Measurements from ENCODE around the gene CTPS1. TPM values are rescaled to one million over a fixed set of nuclear protein-coding genes. Genes with fewer than 3 reads are reported as not detected.

The CTPS1 gene
- total RNA-seq, 1 donor, result 19.2 TPM

DNA sequence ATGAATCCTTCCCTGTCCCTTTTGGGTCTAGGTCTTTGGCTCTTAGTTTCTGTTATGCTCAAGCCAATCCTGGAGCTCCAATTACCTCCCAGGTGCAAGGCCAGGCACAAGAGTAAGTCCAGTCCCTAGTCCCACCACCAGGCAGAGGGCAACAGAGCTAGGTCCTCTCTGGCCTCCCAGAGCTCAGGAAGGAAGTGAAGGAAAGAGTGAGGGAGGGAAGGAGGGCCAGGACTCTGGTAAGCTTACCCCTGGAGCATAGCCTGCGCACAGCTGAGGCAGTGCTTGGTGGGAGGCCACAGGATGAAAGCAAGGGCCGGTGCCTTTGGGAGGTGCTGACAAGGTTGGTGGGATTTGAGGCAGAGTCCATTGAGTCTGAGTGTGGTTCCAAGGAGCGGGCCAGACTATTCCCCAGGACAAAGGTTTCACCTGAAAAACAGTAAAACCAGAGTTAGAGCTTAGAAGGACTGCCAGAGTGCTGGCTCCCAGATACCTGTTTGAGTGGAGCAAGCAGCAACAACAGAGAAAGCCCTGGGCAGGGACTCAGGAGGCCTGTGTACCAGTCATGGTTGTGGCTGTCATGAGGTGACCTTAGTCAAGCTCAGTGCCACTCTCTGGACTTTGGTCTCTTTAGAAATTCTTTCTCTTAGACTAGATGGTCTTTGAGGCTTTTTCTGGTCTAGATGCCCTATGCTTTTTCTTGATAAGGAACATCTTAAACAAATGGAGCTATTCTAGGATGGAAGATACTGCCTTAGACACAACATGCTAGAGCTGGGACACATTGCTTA lies 57.8 kb downstream of the CTPS1 start:
- Histone ChIP-seq H4K20me1 (ENCODE audit: insufficient read depth, low read length) (no peaks in the 10 kb centered on the region), H3K27ac (ENCODE audit: low read depth, low read length) (no peak overlapping the region), H3K4me1 (ENCODE audit: insufficient read depth, low read length) (peaks cover 7% of the 10 kb centered on the region), H3K4me2 (ENCODE audit: insufficient read depth, low read length) (no peak overlapping the region), H3K4me3 (ENCODE audit: insufficient read depth, low read length) (no peak overlapping the region), H2AFZ (ENCODE audit: low read length) (no peak overlapping the region), H3K27me3 (ENCODE audit: insufficient read depth, low read length) (no peaks in the 10 kb centered on the region), H3K9me3 (ENCODE audit: low read depth, low read length) (no peaks in the 10 kb centered on the region), H3K79me2 (ENCODE audit: insufficient read depth, low read length) (no peaks in the 10 kb centered on the region), H3K36me3 (ENCODE audit: insufficient read depth, low read length) (peaks cover 43% of the 10 kb centered on the region)
- TF ChIP-seq, protein P1, sequence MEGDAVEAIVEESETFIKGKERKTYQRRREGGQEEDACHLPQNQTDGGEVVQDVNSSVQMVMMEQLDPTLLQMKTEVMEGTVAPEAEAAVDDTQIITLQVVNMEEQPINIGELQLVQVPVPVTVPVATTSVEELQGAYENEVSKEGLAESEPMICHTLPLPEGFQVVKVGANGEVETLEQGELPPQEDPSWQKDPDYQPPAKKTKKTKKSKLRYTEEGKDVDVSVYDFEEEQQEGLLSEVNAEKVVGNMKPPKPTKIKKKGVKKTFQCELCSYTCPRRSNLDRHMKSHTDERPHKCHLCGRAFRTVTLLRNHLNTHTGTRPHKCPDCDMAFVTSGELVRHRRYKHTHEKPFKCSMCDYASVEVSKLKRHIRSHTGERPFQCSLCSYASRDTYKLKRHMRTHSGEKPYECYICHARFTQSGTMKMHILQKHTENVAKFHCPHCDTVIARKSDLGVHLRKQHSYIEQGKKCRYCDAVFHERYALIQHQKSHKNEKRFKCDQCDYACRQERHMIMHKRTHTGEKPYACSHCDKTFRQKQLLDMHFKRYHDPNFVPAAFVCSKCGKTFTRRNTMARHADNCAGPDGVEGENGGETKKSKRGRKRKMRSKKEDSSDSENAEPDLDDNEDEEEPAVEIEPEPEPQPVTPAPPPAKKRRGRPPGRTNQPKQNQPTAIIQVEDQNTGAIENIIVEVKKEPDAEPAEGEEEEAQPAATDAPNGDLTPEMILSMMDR (IDR thresholded peaks at IDR 0.05; ENCODE audit: extremely low read depth, low read depth, low read length), result no peak
- DNase-seq (ENCODE audit: insufficient read length, low spot score, missing footprints), result no peak

DNA sequence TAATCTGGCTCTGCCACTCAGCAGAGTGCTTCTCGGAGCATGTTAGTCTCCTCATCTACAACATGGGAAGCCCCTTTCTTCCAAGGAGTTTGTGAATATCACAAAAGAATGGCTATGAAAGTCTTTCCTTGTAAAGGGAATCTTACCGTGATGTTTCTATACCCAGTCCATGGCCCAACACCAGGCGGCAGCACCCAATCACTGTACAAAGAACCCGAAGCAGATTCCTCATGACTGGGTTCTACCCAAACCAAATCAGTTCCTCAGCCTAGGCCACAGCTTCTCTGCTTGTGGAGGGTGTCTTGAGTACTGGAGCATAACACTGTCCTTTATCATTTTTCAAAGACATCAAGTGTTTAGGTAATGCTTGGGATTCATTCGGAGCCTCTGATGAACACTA lies 58.6 kb downstream of the CTPS1 start:
- Histone ChIP-seq H4K20me1 (ENCODE audit: insufficient read depth, low read length) (no peaks in the 10 kb centered on the region), H3K4me1 (ENCODE audit: insufficient read depth, low read length) (peaks cover 7% of the 10 kb centered on the region), H3K36me3 (ENCODE audit: insufficient read depth, low read length) (peaks cover 41% of the 10 kb centered on the region), H3K27ac (ENCODE audit: low read depth, low read length) (no peak overlapping the region), H3K4me3 (ENCODE audit: insufficient read depth, low read length) (no peak overlapping the region), H3K9me3 (ENCODE audit: low read depth, low read length) (no peaks in the 10 kb centered on the region), H3K27me3 (ENCODE audit: insufficient read depth, low read length) (no peaks in the 10 kb centered on the region), H2AFZ (ENCODE audit: low read length) (no peak overlapping the region), H3K4me2 (ENCODE audit: insufficient read depth, low read length) (no peak overlapping the region), H3K79me2 (ENCODE audit: insufficient read depth, low read length) (no peaks in the 10 kb centered on the region)
- TF ChIP-seq, protein P1 (IDR thresholded peaks at IDR 0.05; ENCODE audit: extremely low read depth, low read depth, low read length), result peak; percentile 39
- DNase-seq (ENCODE audit: insufficient read length, low spot score, missing footprints), result peak; percentile 38

DNA sequence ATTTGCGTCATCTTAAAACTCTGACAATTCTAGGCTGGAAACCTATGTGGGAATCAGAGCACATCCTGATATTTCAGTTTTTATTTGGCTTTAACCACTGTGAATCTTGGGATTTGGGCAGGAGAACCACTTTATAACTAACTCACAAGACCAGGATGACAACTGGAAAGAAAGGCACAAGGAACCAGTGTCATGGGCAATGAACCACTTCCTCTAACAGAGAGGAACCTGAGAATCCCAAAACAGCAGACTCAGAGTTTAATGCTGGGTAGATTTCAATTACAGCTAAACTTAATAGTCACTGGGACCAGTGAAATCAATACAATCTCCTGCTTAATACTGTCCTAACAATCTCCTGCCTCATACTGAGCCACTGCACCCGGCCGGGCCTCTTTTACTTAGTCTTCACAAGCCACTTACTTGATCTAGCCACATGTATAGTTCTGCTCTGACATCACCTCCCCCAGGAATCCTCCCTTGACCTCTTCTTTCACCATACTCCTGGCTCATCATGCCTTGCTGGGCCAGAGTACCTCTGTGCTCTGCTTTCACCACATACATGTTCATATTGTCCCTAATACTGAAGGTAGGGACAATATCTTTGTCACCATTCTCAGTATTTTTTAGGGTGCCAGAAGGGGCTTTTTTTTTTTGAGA lies 62.2 kb downstream of the CTPS1 start:
- Histone ChIP-seq H2AFZ (ENCODE audit: low read length) (no peak overlapping the region), H3K4me2 (ENCODE audit: insufficient read depth, low read length) (no peak overlapping the region), H3K9me3 (ENCODE audit: low read depth, low read length) (no peaks in the 10 kb centered on the region), H3K27ac (ENCODE audit: low read depth, low read length) (peak overlapping the region; percentile 10), H3K79me2 (ENCODE audit: insufficient read depth, low read length) (no peaks in the 10 kb centered on the region), H3K4me3 (ENCODE audit: insufficient read depth, low read length) (no peak overlapping the region), H3K4me1 (ENCODE audit: insufficient read depth, low read length) (peaks cover 23% of the 10 kb centered on the region), H3K27me3 (ENCODE audit: insufficient read depth, low read length) (no peaks in the 10 kb centered on the region), H4K20me1 (ENCODE audit: insufficient read depth, low read length) (no peaks in the 10 kb centered on the region), H3K36me3 (ENCODE audit: insufficient read depth, low read length) (peaks cover 35% of the 10 kb centered on the region)
- no peak for DNase-seq (ENCODE audit: insufficient read length, low spot score, missing footprints)
- TF ChIP-seq, protein P1 (IDR thresholded peaks at IDR 0.05; ENCODE audit: extremely low read depth, low read depth, low read length), result no peak

DNA sequence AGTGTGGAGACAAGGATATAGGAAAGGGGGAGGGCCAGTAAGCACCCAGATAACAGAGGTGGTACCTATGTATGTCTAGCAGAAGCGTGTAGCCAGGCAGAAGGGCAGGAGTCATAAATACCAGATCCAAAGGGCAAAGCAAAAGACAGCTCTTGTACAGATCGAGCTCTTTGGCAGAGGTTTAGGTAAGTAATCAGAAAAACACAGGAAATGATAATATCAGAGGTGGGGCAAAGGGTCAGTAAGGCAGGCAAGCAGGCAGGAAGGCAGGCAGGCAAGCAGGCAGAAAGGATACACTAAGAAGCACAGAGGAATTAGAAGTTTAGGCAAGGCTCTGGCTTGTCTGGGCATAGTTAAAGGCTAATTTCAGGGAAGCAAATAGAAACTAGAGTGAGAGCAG lies 64.7 kb downstream of the CTPS1 start:
- Histone ChIP-seq H3K36me3 (ENCODE audit: insufficient read depth, low read length) (peaks cover 15% of the 10 kb centered on the region), H4K20me1 (ENCODE audit: insufficient read depth, low read length) (no peaks in the 10 kb centered on the region), H3K79me2 (ENCODE audit: insufficient read depth, low read length) (no peaks in the 10 kb centered on the region), H3K4me1 (ENCODE audit: insufficient read depth, low read length) (peaks cover 26% of the 10 kb centered on the region), H3K9me3 (ENCODE audit: low read depth, low read length) (no peaks in the 10 kb centered on the region), H3K4me3 (ENCODE audit: insufficient read depth, low read length) (no peak overlapping the region), H2AFZ (ENCODE audit: low read length) (no peak overlapping the region), H3K4me2 (ENCODE audit: insufficient read depth, low read length) (no peak overlapping the region), H3K27ac (ENCODE audit: low read depth, low read length) (no peak overlapping the region), H3K27me3 (ENCODE audit: insufficient read depth, low read length) (no peaks in the 10 kb centered on the region)
- no peak for DNase-seq (ENCODE audit: insufficient read length, low spot score, missing footprints)
- TF ChIP-seq, protein P1 (IDR thresholded peaks at IDR 0.05; ENCODE audit: extremely low read depth, low read depth, low read length), result no peak

All from osteoblast (primary cell).